NB4 (cell line): Measurements from ENCODE around the gene SGIP1.
A peak's percentile ranks its signal among the peaks of the same experiment; 100 is the strongest.

Experiments
- DNase-seq: peaks from one replicate; pipeline ENCODE4 v3.0.0; 2010; ENCODE audit warnings: low read depth
- H3K4me3 ChIP-seq: one replicate; pipeline ENCODE4 v1.5.1; 2011; ENCODE audit warnings: mild to moderate bottlenecking, low read depth, low read length, moderate library complexity
- CTCF ChIP-seq: IDR thresholded peaks from one replicate; pipeline ENCODE4 v1.5.1; 2012; ENCODE audit warnings: low read depth, low read length
- MAX ChIP-seq: IDR thresholded peaks from 2 replicates; pipeline ENCODE4 v1.6.1; 2011; ENCODE audit warnings: low read depth, low read length
- MYC ChIP-seq: IDR thresholded peaks from 2 replicates; pipeline ENCODE4 v1.6.1; 2011; ENCODE audit warnings: low read depth, low read length
- POLR2A ChIP-seq: IDR thresholded peaks from 2 replicates; pipeline ENCODE4 v1.6.1; 2011; ENCODE audit warnings: mild to moderate bottlenecking; ENCODE audit not compliant: insufficient read length; ENCODE audit errors: extremely low read depth

SGIP1 gene

GRCh38 chr1:66599346-66599745, 65.4 kb downstream of the SGIP1 start:
- TF ChIP-seq MYC (no peak), CTCF (no peak), POLR2A (no peak), MAX (no peak)
- no peak for DNase-seq
- H3K4me3 ChIP-seq, result no peak overlapping the region

- H3K4me3 ChIP-seq, result no peak overlapping the region
- TF ChIP-seq POLR2A (no peak), MAX (no peak), MYC (no peak), CTCF (no peak)
- DNase-seq, result no peak
These were observed 66.2 kb downstream of the SGIP1 start for GRCh38 chr1:66599899-66600737.

- no peak overlapping the region for H3K4me3 ChIP-seq
- no peak for TF ChIP-seq MYC
- TF ChIP-seq CTCF, result no peak
- no peak for TF ChIP-seq POLR2A
- no peak for TF ChIP-seq MAX
- DNase-seq, result no peak
These were observed 71.6 kb downstream of the SGIP1 start for GRCh38 chr1:66605419-66605997.

GRCh38 chr1:66606362-66607065, 72.6 kb downstream of the SGIP1 start:
- TF ChIP-seq POLR2A, result no peak
- TF ChIP-seq MYC, result no peak
- no peak for TF ChIP-seq MAX
- TF ChIP-seq CTCF, result no peak
- DNase-seq, result no peak
- H3K4me3 ChIP-seq, result no peak overlapping the region

- DNase-seq, result peak; percentile 3
- H3K4me3 ChIP-seq, result no peak overlapping the region
- TF ChIP-seq POLR2A, result no peak
- TF ChIP-seq MAX, result no peak
- TF ChIP-seq MYC, result no peak
- TF ChIP-seq CTCF, result no peak
These were observed 73.5 kb downstream of the SGIP1 start for GRCh38 chr1:66607458-66607857.
